NK-92 treated with Interleukin-12 subunit alpha and Interleukin-12 subunit beta, amount 100 ng/mL, for 24 hours (cell line): ENCODE data around the gene GRPEL1.
"Not testable (repeated sequence)": the region's sequence is repeated elsewhere in the genome, so short reads cannot be mapped to it uniquely, and the experiment has no call there.

Source experiments
- DNase-seq: peaks from one replicate; lab custom pipeline; 2025; lab: John Stamatoyannopoulos, UW

The GRPEL1 gene

GRCh38 chr4:7092026-7092425 is 24.2 kb upstream of the GRPEL1 start:
- no peak for DNase-seq

- no peak for DNase-seq
Observed at GRCh38 chr4:7089213-7089986, 21.5 kb upstream of the GRPEL1 start.

GRCh38 chr4:7087036-7087435 is 19.2 kb upstream of the GRPEL1 start:
- DNase-seq, result no peak

- no peak for DNase-seq
Observed at GRCh38 chr4:7086384-7086783, 18.5 kb upstream of the GRPEL1 start.

GRCh38 chr4:7084564-7084961 is 16.7 kb upstream of the GRPEL1 start:
- DNase-seq, result not testable (repeated sequence)

GRCh38 chr4:7083597-7084563 is 16.0 kb upstream of the GRPEL1 start:
- no peak for DNase-seq

- DNase-seq, result not testable (repeated sequence)
Observed at GRCh38 chr4:7079909-7080308, 12.0 kb upstream of the GRPEL1 start.

- DNase-seq, result not testable (repeated sequence)
Observed at GRCh38 chr4:7079483-7079882, 11.6 kb upstream of the GRPEL1 start.

- DNase-seq, result no peak
Observed at GRCh38 chr4:7078025-7078424, 10.2 kb upstream of the GRPEL1 start.

- no peak for DNase-seq
Observed at GRCh38 chr4:7077371-7077770, 9.5 kb upstream of the GRPEL1 start.

- no peak for DNase-seq
Observed at GRCh38 chr4:7076696-7077082, 8.8 kb upstream of the GRPEL1 start.

GRCh38 chr4:7075962-7076695 is 8.3 kb upstream of the GRPEL1 start:
- DNase-seq, result no peak

- DNase-seq, result no peak
Observed at GRCh38 chr4:7074426-7074825, 6.6 kb upstream of the GRPEL1 start.

GRCh38 chr4:7073526-7074390 is 5.9 kb upstream of the GRPEL1 start:
- DNase-seq, result no peak

- no peak for DNase-seq
Observed at GRCh38 chr4:7073059-7073458, 5.2 kb upstream of the GRPEL1 start.

GRCh38 chr4:7070729-7071511 is 3.1 kb upstream of the GRPEL1 start:
- peak; percentile 64 for DNase-seq

- DNase-seq, result no peak
Observed at GRCh38 chr4:7068883-7069282, 1.0 kb upstream of the GRPEL1 start.

GRCh38 chr4:7068279-7068842 is 497 bp upstream of the GRPEL1 start:
- DNase-seq, result no peak

GRCh38 chr4:7067126-7067451 is 775 bp downstream of the GRPEL1 start:
- no peak for DNase-seq

GRCh38 chr4:7066493-7066892 is 1.4 kb downstream of the GRPEL1 start:
- DNase-seq, result no peak
